K562 (cell line): ENCODE data around the gene PNMA8A. TPM values are rescaled to one million over a fixed set of nuclear protein-coding genes. Genes with fewer than 3 reads are reported as not detected.

ENCODE experiments used
- ADNP ChIP-seq: fragments of 200-800 bp; sonication (Bioruptor generic); IDR thresholded peaks from 2 replicates; pipeline ENCODE4 v1.6.1; 2016; ENCODE audit warnings: missing genetic modification characterization, missing compliant biosample characterization
- BCLAF1 ChIP-seq, 2 experiments: fragments of 450-650 bp in 1 of 2; IDR thresholded peaks; 2 replicates each; pipeline ENCODE4 v1.6.1; 2011 to 2017; ENCODE audit warnings: low read depth in 2 of 2, antibody characterized with exemption in 1 of 2, borderline replicate concordance in 1 of 2, low read length in 1 of 2, mild to moderate bottlenecking in 1 of 2, mixed read lengths in 1 of 2; ENCODE audit not compliant: control insufficient read depth in 1 of 2
- CC2D1A ChIP-seq: fragments of 450-650 bp; IDR thresholded peaks from 2 replicates; pipeline ENCODE4 v1.6.1; 2017; ENCODE audit warnings: mild to moderate bottlenecking
- CTCF ChIP-seq, 3 experiments: IDR thresholded peaks in 2 of 3; conservative IDR thresholded peaks in 1 of 3; 2 replicates each; pipeline ENCODE4 v1.5.1; 2011 to 2012; ENCODE audit warnings: low read length in 3 of 3, mild to moderate bottlenecking in 3 of 3, control low read depth in 2 of 3, improper control_type of control experiment in 1 of 3, inconsistent platforms in 1 of 3, low read depth in 1 of 3, mixed read lengths in 1 of 3, moderate library complexity in 1 of 3; ENCODE audit not compliant: insufficient read depth in 2 of 3
- DDX20 ChIP-seq: fragments of 450-650 bp; IDR thresholded peaks from 2 replicates; pipeline ENCODE4 v1.6.1; 2016; ENCODE audit warnings: missing genetic modification characterization, low read depth, mild to moderate bottlenecking, missing compliant biosample characterization, moderate library complexity
- ELK3 ChIP-seq: fragments of 450-650 bp; formaldehyde crosslinking; IDR thresholded peaks from 2 replicates; pipeline ENCODE4 v1.4.0; 2020; ENCODE audit warnings: mild to moderate bottlenecking
- FOXO4 ChIP-seq: fragments of 450-650 bp; formaldehyde crosslinking; IDR thresholded peaks from 2 replicates; pipeline ENCODE4 v1.4.0; 2020; ENCODE audit warnings: mild to moderate bottlenecking, moderate library complexity
- HDAC2 ChIP-seq: fragments of 450-650 bp; IDR thresholded peaks from 2 replicates; pipeline ENCODE4 v1.6.1; 2016; ENCODE audit warnings: mild to moderate bottlenecking
- LCOR ChIP-seq: sonication (generic); formaldehyde crosslinking; IDR thresholded peaks from 2 replicates; pipeline ENCODE4 v1.8.0; 2022; ENCODE audit warnings: mild to moderate bottlenecking, missing genetic modification reagents
- MAFF ChIP-seq: IDR thresholded peaks from 2 replicates; pipeline ENCODE4 v1.6.1; 2012; ENCODE audit warnings: low read length, improper control_type of control experiment
- MAZ ChIP-seq, 2 experiments: fragments of 450-650 bp in 1 of 2; sonication (generic) in 1 of 2; formaldehyde crosslinking; IDR thresholded peaks in 1 of 2; conservative IDR thresholded peaks in 1 of 2; 2 replicates each; pipeline versions ENCODE4 v1.4.0 to v1.5.0; 2020; ENCODE audit warnings: mild to moderate bottlenecking in 1 of 2, missing genetic modification reagents in 1 of 2
- NBN ChIP-seq: fragments of 450-650 bp; IDR thresholded peaks from 2 replicates; pipeline ENCODE4 v1.6.1; 2016; ENCODE audit warnings: low read depth, mild to moderate bottlenecking
- NR2F6 ChIP-seq: fragments of 450-650 bp; formaldehyde crosslinking; IDR thresholded peaks from 2 replicates; pipeline ENCODE4 v1.4.0; 2020; ENCODE audit warnings: mild to moderate bottlenecking
- RCOR1 ChIP-seq, 2 experiments: IDR thresholded peaks; 2 replicates each; pipeline ENCODE4 v1.6.1; 2012; ENCODE audit warnings: low read depth in 2 of 2, low read length in 2 of 2, borderline replicate concordance in 1 of 2, improper control_type of control experiment in 1 of 2
- TAF15 ChIP-seq: fragments of 200-400 bp; formaldehyde crosslinking; IDR thresholded peaks from 2 replicates; pipeline ENCODE4 v1.6.1; 2017; ENCODE audit warnings: mild to moderate bottlenecking, low read depth, low read length, moderate library complexity
- polyA plus RNA-seq, 8 experiments: library from polyadenylated mRNA; depleted of rRNA in 4 of 8; stranded (reverse) in 5 of 8; unstranded in 3 of 8; fragments of >200 nt; fragmentation: Nextera tagmentation in 2 of 8; fragmentation: Illumina TruSeq in 1 of 8; extraction: Ambion mirVana in 2 of 8; extraction: Trizol in 1 of 8; gene quantifications; 2 replicates each; pipeline versions ENCODE4 v1.2.1 to v1.2.3, GENCODE V29; 2011 to 2014; ENCODE audit warnings: inconsistent platforms in 1 of 8, missing spikeins in 1 of 8
- total RNA-seq, 7 experiments: library from RNA; depleted of rRNA in 6 of 7; stranded (reverse); fragments of >200 nt in 6 of 7; fragmentation: Illumina TruSeq in 2 of 7; extraction: Trizol in 2 of 7; gene quantifications; 2 replicates each; pipeline versions ENCODE4 v1.2.1 to v1.2.3, GENCODE V29; 2011 to 2021; ENCODE audit warnings: low replicate concordance in 1 of 7

The PNMA8A gene
- total and polyA plus RNA-seq, 9 of the 15 experiments (the other 6 are each of a cell fraction or from before 2014, with no cell fraction given): 6.6 to 23.8 (median 14.9) TPM

- TF ChIP-seq RCOR1 (IDR thresholded peaks at IDR 0.05; ENCODE audit: borderline replicate concordance in 1 of 2, low read depth in 2 of 2, low read length in 2 of 2): no peak
- no peak for TF ChIP-seq LCOR (CRISPR knock-in tag)
- no peak for TF ChIP-seq ADNP (tag)
- TF ChIP-seq FOXO4 (CRISPR knock-in tag): no peak
- TF ChIP-seq CTCF (IDR thresholded peaks at IDR 0.05 in 2 of 3, conservative IDR thresholded peaks at IDR 0.05 in 1 of 3; ENCODE audit: insufficient read depth in 2 of 3, low read depth in 1 of 3, low read length in 3 of 3): peak; percentile 94 to 97 (median 95)
- TF ChIP-seq CC2D1A: peak; percentile 86
- TF ChIP-seq TAF15: no peak
- no peak for TF ChIP-seq DDX20
- peak; percentile 37 to 68; a peak in 3 of 4 replicates for TF ChIP-seq MAZ (CRISPR knock-in tag; conservative IDR thresholded peaks at IDR 0.05 in 1 of 2, IDR thresholded peaks at IDR 0.05 in 1 of 2)
- no peak for TF ChIP-seq HDAC2
- no peak for TF ChIP-seq NR2F6 (CRISPR knock-in tag)
- TF ChIP-seq ELK3 (CRISPR knock-in tag): no peak
- TF ChIP-seq NBN: no peak
- TF ChIP-seq MAFF: no peak
- no peak for TF ChIP-seq BCLAF1 (IDR thresholded peaks at IDR 0.05; ENCODE audit: borderline replicate concordance in 1 of 2, control insufficient read depth in 1 of 2, low read depth in 2 of 2, low read length in 1 of 2)
Measured at GRCh38 chr19:46487802-46488445, 16.6 kb upstream of the PNMA8A start (continued).
